Fibroblast of upper back skin (primary cell): Measurements from ENCODE around the gene ZNF649.

Source experiments
- DNase-seq: peaks from one replicate; pipeline ENCODE4 v3.0.0-alpha.2; 2013

ZNF649 gene

DNA sequence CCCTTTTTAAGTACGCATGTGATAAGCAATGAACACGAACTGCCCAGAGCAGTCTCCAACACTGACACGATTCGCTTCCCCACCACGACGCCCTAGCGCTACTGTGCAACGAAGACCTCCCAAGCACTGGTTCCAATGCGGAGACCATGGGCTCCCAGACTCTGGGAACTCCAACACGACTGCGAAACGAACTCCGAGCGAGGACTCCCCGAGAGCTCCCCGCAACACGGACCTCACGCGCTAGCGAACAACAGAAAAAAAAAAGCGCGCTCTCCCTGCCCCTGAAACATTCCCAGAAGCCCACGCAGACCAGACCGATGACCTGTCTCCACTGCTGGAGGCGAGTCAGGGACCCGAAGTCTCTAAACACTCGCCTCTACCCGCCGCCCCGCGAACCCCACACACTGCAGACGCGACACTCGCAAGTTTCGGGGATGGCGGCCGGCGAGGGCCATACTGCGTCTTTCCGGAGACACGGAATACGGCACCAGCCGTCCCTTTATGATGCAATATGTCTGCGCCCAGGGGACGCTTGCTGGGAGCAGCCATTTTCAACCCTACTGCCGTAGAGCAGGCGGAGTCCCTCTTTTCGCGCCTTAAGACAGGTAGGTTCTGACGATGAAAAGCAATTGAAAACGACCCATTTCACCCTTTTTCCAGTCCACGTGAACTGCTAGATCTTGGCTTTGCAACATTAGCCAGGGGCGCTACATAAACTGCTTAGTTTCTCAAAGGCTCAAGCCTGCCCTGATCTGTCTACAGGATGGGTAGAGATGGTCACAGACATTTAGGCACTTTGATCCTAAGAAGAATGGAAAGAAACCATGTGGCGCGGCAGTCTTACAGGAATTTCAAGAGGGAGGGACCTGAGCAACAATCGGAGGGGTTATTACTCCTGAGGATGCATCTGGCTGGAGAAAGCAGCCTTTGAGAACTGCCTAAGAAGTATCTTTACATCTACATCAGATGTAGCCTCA lies 17.0 kb downstream of the ZNF649 start, which contains the start of gene ZNF577:
Gene ZNF577, minus strand, starts transcription at position 430 of the 977 bp plus-strand sequence. CDS start 7,569 bp downstream, outside the sequence.
- DNase-seq = peak; percentile 93

DNA sequence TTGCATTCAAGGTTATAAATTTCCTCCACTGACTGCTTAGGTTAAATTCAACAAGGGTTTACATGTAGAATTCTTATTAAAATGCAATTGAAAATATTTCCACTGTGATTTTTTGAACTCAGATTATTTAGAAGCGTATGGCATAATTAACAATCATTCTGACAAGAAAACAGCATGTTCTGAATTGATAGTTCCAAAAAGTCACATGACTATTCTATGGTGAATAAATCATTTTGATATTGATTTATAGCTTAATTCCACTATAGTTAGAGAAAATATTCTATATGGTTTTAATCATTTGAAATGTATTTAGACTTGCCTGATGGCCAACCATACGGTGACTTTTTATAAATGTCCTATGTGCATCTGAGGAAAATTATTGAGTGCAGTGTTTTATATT lies 20.1 kb downstream of the ZNF649 start:
- no peak for DNase-seq

DNA sequence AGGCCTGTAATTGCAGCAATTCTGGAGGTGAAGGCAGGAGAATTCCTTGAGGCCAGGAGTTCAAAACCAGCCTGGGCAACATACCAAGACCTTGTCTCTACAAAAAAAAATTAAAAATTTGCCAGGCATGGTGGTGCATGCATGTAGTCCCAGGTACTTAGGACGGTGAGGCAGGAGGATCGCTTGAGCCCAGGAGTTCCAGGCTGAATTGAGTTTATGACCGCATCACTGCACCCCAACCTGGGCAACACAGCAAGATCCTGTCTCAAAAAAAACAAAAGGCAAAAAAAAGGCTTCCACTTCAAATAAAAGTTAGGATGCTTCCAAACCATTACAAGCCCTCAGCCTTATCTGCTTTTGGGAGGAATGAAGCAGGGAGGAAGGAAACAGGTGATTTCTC lies 22.3 kb downstream of the ZNF649 start:
- DNase-seq = no peak

DNA sequence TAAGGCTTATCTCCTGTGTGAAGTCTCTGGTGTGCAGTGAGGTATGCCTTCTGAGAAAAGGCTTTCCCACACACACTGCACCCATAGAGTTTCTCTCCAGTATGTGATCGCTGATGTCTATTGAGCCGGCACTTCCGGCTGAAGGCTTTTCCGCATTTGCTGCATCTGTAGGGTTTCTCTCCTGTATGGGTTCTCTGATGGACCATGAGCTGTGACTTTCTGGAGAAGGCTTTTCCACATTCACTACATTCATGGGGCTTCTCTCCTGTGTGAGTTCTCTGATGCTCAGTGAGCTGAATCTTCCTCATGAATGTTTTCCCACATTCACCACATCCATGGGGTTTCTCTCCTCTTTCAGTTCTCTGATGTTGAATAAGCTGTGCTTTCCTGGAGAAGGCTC lies 31.7 kb downstream of the ZNF649 start:
- no peak for DNase-seq

DNA sequence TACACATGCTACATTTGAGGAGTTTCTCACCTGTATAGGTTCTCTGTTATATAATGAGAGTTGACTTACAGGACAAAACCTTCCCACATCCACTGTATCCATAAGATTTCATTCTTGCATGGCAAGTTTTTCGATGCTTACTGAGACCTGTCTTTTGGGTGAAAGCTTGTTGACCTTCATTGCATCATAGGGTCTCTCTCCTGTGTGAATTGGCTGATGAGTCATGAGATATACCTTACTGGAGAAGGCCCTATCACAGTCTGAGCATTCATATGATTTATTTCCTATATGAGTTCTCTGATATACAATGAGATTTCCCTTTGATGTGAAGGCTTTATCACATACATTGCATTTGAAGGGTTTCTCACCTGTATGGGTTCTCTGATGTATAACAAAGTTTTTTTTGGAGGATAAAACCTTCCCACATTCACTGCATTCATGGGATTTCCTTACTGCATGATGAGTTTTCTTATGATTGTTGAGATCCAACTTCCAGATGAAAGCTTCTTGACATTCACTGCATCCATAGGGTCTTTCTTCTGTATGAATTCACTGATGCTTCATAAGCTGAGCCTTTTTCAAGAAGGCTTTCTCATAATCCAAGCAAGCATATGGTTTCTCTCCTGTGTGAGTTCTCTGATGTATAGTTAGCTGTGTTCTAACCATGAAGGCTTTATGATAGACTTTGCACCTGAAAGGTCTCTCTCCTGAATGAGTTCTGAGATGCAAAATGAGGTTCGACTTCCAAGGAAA lies 42.8 kb downstream of the ZNF649 start:
- no peak for DNase-seq
